Measurements from ENCODE around the gene CNPY2. TPM values are rescaled to one million over a fixed set of nuclear protein-coding genes. Genes with fewer than 3 reads are reported as not detected.
"Not testable (repeated sequence)": the region's sequence is repeated elsewhere in the genome, so short reads cannot be mapped to it uniquely, and the experiment has no call there.

CNPY2 gene
- total RNA-seq, 1 donor from 2014 or later: 203 TPM

GRCh38 chr12:56297400-56297799, 18.4 kb downstream of the CNPY2 start:
- Mint-ChIP-seq H3K27ac (ENCODE audit: unreplicated experiment) (no peak overlapping the region), H3K4me3 (ENCODE audit: unreplicated experiment) (no peak overlapping the region)

GRCh38 chr12:56296295-56296694, 19.5 kb downstream of the CNPY2 start:
- Mint-ChIP-seq H3K4me3 (ENCODE audit: unreplicated experiment) (no peak overlapping the region), H3K27ac (ENCODE audit: unreplicated experiment) (no peak overlapping the region), H3K27me3 (ENCODE audit: unreplicated experiment) (peaks cover 6% of the 10 kb centered on the region), H3K9me3 (ENCODE audit: unreplicated experiment) (no peaks in the 10 kb centered on the region), H3K36me3 (ENCODE audit: low read depth, unreplicated experiment) (peaks cover 4% of the 10 kb centered on the region), H3K4me1 (ENCODE audit: unreplicated experiment) (peaks cover 10% of the 10 kb centered on the region)
- TF ChIP-seq CTCF (IDR thresholded peaks at IDR 0.05; ENCODE audit: unreplicated experiment): no peak
- no peak for DNase-seq (ENCODE audit: low spot score)

More at GRCh38 chr12:56297400-56297799, 18.4 kb downstream of the CNPY2 start:
- no peaks in the 10 kb centered on the region for H3K9me3 Mint-ChIP-seq (ENCODE audit: unreplicated experiment)
- TF ChIP-seq CTCF (IDR thresholded peaks at IDR 0.05; ENCODE audit: unreplicated experiment): no peak
- peaks cover 4% of the 10 kb centered on the region for H3K36me3 Mint-ChIP-seq (ENCODE audit: low read depth, unreplicated experiment)
- peaks cover 10% of the 10 kb centered on the region for H3K4me1 Mint-ChIP-seq (ENCODE audit: unreplicated experiment)
- DNase-seq (ENCODE audit: low spot score): no peak
- peaks cover 7% of the 10 kb centered on the region for H3K27me3 Mint-ChIP-seq (ENCODE audit: unreplicated experiment)

GRCh38 chr12:56293795-56294194, 22.0 kb downstream of the CNPY2 start:
- H3K9me3 Mint-ChIP-seq (ENCODE audit: unreplicated experiment): no peaks in the 10 kb centered on the region
- no peak for TF ChIP-seq CTCF (IDR thresholded peaks at IDR 0.05; ENCODE audit: unreplicated experiment)

GRCh38 chr12:56288705-56289387, 26.9 kb downstream of the CNPY2 start:
- no peak for DNase-seq (ENCODE audit: low spot score)
- Mint-ChIP-seq H3K27ac (ENCODE audit: unreplicated experiment) (no peak overlapping the region), H3K4me3 (ENCODE audit: unreplicated experiment) (no peak overlapping the region), H3K4me1 (ENCODE audit: unreplicated experiment) (no peaks in the 10 kb centered on the region), H3K36me3 (ENCODE audit: low read depth, unreplicated experiment) (peaks cover 12% of the 10 kb centered on the region), H3K9me3 (ENCODE audit: unreplicated experiment) (no peaks in the 10 kb centered on the region), H3K27me3 (ENCODE audit: unreplicated experiment) (peaks cover 3% of the 10 kb centered on the region)
- TF ChIP-seq CTCF (IDR thresholded peaks at IDR 0.05; ENCODE audit: unreplicated experiment): no peak

More at GRCh38 chr12:56293795-56294194, 22.0 kb downstream of the CNPY2 start:
- H3K27me3 Mint-ChIP-seq (ENCODE audit: unreplicated experiment): no peaks in the 10 kb centered on the region
- H3K27ac Mint-ChIP-seq (ENCODE audit: unreplicated experiment): no peak overlapping the region
- H3K36me3 Mint-ChIP-seq (ENCODE audit: low read depth, unreplicated experiment): peaks cover 10% of the 10 kb centered on the region
- no peak overlapping the region for H3K4me3 Mint-ChIP-seq (ENCODE audit: unreplicated experiment)
- H3K4me1 Mint-ChIP-seq (ENCODE audit: unreplicated experiment): no peaks in the 10 kb centered on the region
- DNase-seq (ENCODE audit: low spot score): no peak

- no peak for DNase-seq (ENCODE audit: low spot score)
- no peak for TF ChIP-seq CTCF (IDR thresholded peaks at IDR 0.05; ENCODE audit: unreplicated experiment)
- Mint-ChIP-seq H3K27ac (ENCODE audit: unreplicated experiment) (no peak overlapping the region), H3K36me3 (ENCODE audit: low read depth, unreplicated experiment) (peaks cover 22% of the 10 kb centered on the region), H3K9me3 (ENCODE audit: unreplicated experiment) (no peaks in the 10 kb centered on the region), H3K27me3 (ENCODE audit: unreplicated experiment) (peaks cover 4% of the 10 kb centered on the region), H3K4me1 (ENCODE audit: unreplicated experiment) (no peaks in the 10 kb centered on the region), H3K4me3 (ENCODE audit: unreplicated experiment) (no peak overlapping the region)
Observed at GRCh38 chr12:56286044-56286830, 29.6 kb downstream of the CNPY2 start.

GRCh38 chr12:56284263-56284662, 31.5 kb downstream of the CNPY2 start:
- H3K4me1 Mint-ChIP-seq (ENCODE audit: unreplicated experiment): not testable (repeated sequence)

More at GRCh38 chr12:56284263-56284662, 31.5 kb downstream of the CNPY2 start:
- DNase-seq (ENCODE audit: low spot score); H3K27me3 Mint-ChIP-seq (ENCODE audit: unreplicated experiment); H3K9me3 Mint-ChIP-seq (ENCODE audit: unreplicated experiment); H3K4me3 Mint-ChIP-seq (ENCODE audit: unreplicated experiment); H3K27ac Mint-ChIP-seq (ENCODE audit: unreplicated experiment): not testable (repeated sequence)
- peaks cover 22% of the 10 kb centered on the region for H3K36me3 Mint-ChIP-seq (ENCODE audit: low read depth, unreplicated experiment)
